GM19043 (cell line): ENCODE measurements around the gene PIGX.
A peak's percentile ranks its signal among the peaks of the same experiment; 100 is the strongest.
"Not testable (repeated sequence)": the region's sequence is repeated elsewhere in the genome, so short reads cannot be mapped to it uniquely, and the experiment has no call there.

Experiments
- ATAC-seq: cut with Tn5 transposase; IDR thresholded peaks from one replicate; pipeline ENCODE4 v1.9.1; 2021; ENCODE audit warnings: low read depth; ENCODE audit not compliant: unreplicated experiment

The PIGX gene

DNA sequence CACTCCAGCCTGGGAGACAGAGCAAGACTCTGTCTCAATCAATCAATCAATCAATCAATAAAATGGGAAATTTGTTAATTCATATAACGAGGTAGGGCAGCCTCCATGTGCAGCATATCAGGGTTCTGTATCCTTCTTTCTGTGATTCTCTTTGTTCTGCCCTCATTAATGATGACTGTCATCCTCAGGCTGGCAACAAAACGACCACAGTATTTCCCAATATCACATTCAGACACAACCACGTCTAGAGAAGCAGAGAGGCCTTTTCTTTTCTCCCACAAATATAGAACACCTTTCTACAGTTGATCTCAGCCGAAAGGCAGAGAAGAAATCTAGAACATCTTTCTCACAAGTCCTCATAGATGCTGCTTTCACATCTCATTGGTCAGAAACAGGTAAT lies 11.4 kb upstream of the PIGX start:
- no peak for ATAC-seq

DNA sequence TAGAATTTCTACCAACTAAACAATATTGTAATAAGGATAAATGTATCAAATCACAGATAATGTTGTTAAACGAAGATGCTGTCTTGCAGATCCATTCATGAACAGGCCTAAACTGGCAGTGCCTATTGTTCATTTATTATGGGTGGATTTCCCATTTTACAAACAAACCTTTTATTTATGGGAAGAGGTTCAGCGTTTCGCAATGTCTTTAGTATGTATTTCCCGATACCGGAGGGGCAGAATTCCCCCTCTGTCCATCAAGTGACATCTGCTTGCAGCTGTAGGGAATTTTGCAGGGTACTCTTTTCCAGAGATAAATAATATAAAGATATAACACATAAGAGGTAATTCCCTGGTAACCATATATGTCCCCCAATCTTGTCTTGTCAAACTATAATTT lies 5.8 kb upstream of the PIGX start:
- no peak for ATAC-seq

DNA sequence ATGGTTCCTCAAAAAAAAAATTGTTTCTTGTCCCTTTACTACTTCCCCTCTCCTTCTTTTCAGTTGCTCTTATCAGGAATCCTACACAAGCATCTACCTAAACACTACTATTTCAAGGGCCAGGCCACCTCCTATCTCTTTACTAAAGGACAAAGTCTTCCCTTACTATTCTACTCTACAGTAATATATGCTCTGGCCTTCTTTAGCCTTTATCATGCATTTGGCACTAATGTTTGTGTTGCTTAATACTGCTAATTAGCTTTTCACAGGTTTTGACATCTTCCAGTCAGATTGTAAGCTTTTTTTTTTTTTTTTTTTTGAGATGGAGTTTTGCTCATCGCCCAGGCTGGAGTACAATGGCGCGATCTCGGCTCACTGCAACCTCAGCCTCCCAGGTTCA lies 5.4 kb upstream of the PIGX start:
- ATAC-seq, result no peak

DNA sequence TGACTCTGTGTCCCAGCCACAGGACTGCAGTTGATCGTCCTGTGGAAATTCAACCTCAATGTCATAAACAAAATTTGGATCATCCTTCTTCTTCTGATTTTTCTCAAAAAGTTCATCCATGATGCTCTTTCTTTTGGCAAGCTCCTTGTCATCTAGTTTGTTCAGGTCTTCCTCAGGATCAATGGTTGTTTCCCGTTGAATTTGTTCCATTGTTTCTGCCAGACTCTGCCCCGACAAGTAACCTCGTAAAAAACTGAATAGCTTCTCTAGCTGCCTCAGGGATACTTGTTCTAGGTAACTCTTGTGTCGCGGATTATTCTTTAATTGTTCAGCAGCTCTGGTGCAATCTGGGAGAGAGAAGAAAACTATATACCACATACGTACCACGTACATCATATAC lies 4.6 kb upstream of the PIGX start:
- ATAC-seq, result no peak

DNA sequence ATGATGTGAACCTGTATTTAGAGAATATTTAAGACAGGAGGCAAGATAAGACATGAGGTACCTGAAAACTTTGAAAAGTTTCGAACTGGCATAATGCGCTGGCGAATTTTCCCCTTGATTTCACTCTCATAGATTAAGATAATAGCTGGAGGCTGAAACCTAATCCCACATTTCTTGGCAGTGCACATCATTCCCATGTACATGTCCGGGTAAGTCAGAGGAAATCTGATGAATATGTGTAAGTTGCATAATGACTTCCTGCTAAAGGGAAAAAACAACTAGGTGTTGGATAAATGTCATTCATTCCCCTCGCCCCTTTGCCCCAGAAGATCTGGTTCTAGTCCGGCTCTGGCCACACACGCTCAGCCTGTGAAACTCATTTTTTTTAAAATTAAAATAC lies 3.7 kb upstream of the PIGX start:
- ATAC-seq, result no peak

DNA sequence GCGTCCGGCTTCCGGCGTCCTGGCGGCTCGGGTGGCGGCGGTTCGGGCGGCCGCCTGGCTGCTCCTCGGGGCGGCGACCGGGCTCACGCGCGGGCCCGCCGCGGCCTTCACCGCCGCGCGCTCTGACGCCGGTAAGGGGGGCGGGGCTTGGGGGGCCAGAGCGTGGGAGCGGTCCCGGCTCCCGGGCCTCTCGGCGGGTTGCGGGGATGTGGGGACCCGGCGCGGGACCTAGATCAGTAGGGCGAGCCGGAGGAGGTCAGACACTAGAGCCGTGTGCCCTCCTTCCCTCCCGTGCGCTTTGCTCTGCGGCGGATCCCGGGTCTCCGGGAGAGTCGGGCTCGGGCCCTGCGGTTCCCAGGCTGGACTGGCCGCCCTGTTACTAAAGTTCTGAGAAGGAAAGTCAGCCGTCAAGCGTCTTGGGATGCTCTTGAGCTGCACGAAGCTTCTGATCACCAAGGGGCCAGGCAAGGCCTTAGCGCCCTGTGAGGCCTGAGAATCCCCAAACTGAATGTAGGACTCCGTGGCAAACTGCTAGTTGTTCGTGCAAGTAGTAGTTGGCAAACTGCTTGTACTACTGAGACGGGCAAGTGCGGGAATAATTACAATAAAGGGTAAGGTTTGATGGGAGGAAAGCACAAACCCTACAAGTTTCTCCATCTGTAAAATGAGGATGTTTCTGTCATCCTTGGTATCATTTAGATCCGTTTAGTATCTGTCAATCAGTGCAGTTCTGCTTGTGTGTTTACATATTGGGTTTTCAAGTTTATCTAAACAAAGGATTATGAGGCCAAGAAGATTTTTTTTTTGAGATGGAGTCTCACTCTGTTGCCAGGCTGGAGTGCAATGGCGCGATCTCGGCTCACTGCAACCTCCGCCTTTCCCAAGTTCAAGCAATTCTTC lies 587 bp downstream of the PIGX start:
- peak; percentile 27 for ATAC-seq

DNA sequence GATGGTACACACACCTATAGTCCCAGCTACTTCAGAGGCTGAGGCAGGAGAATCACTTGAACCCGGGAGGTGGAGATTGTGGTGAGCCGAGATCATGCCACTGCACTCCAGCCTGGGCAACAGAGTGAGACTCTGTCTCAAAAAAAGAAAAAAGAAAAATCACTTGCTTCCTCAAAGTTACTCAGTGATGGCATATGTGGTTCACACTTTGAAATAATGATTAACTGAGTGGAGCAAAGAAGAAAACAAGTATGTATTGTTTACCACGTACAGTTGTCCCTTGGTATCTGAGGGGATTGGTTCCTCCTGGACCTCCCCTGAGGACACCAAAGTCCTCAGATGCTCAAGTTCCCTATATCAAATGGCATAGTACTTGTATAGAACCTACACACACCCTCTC lies 5.0 kb downstream of the PIGX start:
- peak; percentile 76 for ATAC-seq

DNA sequence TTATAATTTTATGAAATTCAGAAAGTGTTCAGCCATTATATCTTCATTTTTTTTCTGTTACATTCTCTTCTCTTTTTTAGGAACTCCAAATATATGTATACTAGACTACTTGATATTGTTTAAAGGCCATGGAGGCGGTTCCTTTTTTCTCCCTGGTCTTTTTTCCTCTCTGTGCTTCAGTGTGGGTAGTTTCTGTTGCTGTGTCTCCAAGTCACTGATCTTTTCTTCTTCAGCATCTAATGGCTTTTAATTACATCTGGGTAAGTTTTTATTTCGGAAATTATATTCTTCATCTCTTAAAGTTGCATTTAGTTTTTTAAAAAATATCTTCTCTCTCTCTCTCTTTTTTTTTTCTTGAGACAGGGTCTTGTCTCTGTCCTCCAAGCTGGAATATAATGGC lies 8.9 kb downstream of the PIGX start:
- no peak for ATAC-seq

DNA sequence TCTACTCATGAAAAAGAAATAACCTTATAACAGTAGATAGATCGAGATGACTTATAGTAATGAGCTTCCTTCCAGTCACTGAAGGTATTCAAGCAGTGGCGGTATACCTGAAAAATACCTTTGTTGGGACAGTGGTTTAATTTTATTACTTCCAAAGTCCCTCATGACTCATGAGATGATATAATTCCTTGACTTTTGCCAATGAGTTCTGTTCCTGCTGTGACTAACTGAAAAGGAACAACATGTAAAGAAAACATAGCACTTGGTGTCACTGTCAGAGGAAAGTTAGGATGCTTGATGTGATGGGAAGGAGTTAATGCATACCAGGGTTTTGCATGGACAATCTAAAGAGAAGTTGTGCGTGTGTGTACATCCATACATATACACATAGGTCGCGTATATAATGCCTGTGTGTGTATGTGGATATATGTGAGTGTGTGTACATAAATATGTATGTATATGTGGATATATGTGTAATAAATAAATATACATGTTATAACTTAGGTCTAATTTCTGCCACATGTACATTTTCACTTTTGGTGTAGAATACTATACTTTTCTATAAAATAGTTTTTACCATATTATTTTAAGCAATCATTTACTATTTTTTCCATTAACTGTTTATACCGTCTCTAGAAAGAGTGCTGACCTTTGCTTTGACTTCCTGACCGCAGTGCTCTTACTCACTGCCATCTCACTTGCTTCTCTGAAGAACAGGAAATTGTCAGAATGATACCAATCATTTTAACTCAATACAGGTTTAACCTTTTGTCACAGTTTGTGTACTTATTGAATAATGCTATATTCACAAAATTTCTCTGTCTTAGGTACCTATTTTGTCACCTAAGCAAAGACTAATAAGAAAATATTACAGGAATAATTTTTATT lies 14.9 kb downstream of the PIGX start:
- ATAC-seq, result no peak

DNA sequence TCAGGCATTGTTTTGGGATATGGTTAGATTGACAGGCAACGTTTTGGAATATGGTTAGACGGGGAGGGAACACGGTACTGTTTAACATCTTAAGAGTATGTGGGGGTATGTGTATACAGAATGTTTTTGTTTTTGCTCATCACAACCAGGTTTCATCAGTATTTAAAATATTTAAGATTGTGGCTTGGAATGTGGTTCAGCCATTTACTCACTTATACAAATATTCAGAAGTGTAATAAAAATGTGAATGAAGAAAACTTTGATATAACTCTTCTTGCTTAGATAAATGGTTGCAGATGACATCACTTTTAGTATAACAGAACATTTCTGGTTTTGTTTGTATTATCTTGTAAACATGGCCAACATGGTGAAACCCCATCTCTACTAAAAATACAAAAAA lies 23.6 kb downstream of the PIGX start:
- ATAC-seq, result no peak

DNA sequence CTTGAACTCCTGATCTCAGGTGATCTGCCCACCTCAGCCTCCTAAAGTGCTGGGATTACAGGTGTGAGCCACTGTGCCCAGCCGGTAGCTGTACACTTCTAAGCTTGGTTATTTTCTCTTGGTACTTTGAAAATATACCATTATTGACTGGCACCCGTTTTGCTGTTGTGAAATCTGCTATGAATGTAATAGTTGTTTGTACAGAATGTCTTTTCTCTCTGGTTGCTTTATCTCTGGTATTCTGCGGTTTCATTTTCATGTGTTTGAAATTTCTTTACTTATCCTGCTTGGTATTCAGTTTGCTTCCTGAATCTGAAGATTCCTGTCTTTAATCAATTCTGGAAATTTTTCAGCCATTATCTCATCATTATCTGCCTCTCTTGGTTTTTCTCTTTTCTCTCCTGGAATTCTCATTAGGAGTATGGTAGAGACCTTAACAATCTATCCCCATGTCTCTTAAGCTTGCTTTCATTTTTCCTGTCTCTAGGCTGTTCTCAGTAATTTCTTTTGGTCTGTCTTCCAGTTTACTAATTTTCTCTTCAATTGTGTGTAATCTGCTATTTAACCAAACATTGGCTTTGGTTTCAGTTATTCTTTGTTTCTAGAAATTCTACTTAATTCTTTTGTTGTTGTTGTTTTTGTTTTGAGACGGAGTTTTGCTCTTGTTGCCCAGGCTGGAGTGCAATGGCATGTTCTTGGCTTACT lies 24.6 kb downstream of the PIGX start:
- no peak for ATAC-seq

DNA sequence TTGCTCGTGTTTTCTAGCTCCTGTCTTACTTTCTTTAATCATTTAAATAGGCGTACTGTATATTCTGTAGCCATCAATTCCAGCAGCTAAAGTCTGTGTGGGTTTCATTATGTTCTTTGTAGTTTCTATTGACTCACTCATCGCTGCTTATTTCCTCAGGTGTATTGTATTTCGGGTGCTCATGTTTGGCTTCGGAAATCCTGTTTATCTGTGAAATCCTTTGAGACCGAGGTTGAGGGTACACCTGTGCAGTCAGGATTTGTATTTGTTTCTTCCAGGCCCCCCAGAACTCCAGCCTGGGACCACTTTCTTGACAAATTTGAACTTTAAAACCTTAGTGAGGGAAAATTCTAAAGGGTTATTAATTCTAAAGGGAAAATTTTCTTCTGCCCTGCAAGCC lies 25.5 kb downstream of the PIGX start:
- ATAC-seq, result no peak

DNA sequence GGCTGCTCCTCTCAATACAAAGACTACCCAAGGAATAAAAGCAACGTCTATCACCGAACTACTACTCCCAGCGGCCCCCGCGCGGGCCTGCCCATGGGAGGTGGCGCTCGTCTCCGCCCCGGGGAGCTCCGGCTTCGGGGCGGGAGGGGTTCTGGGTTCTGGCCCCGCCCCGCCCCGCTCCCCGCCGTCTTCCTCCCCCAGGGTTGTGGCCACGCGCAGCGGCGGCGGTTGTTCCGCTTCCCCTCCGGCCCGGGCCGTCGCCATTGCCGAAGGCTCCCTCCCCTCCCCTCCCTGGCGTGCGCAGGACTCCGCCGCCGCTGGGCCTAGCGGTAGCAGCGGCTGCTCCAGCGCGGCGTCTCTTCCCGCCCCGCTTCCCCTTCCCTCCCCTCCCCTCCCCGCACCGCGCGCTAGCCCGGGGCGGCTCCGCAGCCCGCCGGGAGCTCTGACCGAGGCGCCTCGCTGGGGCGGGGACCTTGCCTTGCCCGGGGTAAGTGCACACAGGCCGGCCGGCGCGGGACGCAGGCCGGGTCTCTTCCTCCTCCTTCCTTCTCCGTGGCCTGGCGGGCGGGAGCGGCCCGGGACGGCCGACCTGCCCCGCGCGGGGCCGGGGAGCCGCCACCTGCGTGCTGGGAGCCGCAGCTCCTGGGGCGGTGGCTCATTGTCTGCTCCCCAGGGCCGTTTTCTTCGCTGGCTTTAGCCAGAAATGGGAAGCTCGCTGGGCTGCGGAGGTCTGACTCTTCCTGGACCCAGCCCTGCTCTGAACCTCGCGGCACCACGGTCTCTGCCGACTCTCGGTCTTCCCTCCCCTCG lies 27.7 kb downstream of the PIGX start, which contains the start of gene PAK2:
PAK2 (plus strand) TSS at position 187 of the 810 bp plus-strand sequence. CDS start 42,790 bp downstream, outside the sequence.
- peak; percentile 80 for ATAC-seq

DNA sequence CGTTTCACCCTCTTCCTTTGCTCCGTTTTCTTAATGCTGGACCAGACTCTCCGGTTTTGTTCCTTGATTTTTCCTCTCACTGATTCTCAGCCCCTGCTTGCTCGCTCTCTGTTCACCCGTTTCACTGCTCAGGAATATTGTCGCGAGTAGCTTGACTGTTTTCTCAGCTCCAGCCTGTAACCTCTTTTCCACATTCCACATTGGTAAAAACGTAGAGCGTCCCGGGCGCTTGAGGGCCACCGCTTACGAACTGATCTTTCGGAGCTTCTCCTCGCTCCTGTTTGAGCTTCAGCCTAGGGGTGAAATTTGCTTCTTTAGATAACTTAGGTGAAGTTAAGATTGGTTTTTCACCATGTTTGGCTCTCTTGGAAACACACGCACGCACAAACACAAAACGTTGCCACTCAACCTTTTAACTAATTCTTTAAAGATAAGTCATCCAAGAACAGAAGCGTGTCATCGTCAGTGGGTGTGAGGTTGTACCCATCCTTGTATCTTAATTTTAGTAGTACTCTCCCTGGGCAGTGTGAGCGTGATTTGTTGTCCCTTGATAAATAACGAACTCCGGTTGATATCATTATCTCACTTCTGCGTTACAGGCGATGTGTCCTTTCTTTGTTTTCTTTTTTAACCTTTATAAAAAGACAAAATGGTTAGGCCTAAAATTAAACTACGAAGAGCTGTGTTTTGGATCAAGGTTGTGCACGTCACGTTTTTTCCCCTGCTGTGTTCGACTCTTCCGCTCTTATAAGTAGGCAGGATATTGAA lies 28.5 kb downstream of the PIGX start:
- no peak for ATAC-seq

DNA sequence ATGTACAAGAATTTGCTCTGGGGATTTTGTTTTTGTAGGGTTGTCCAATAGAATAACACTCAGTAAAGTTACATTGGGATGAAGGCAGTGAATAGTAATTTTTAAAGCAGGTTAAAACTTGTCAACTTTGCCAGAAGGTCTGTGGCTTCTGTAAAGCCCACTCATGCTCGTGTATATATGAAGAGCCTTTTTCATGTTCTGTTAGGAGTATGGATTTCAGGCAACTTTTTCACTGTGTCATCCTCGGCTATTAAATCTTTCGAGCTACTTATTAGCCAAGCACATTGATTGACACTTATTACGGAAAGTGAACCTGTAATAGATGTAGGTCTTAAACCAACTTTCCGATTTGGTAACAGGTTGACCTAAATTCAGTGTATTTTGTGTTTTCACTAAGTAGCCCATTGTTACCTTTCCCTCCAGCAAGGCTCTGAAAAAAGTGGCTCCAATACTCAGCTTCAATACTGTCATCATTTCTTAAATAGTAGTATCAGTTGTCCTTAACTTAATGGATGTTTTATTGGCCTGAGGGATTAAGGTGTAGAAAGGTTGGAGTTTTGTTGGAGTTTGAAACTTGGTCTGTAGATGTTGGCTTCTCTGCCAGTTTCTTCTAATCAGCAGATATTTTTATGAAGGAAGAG lies 29.2 kb downstream of the PIGX start:
- no peak for ATAC-seq

DNA sequence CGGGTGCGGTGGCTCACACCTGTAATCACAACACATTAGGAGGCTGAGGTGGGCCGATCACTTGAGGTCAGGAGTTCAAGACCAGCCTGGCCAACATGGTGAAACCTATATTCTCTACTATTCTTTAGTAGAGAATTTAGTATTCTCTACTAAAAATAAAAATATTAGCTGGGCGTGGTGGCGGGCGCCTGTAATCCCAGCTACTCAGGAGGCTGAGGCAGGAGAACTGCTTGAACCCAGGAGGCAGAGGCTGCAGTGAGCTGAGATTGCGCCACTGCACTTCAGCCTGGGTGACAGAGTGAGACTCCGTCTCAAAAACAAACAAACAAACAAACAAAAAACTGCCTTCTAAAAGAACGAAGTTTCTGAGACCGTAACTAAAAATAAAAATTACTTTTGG lies 31.4 kb downstream of the PIGX start:
- ATAC-seq, result not testable (repeated sequence)

DNA sequence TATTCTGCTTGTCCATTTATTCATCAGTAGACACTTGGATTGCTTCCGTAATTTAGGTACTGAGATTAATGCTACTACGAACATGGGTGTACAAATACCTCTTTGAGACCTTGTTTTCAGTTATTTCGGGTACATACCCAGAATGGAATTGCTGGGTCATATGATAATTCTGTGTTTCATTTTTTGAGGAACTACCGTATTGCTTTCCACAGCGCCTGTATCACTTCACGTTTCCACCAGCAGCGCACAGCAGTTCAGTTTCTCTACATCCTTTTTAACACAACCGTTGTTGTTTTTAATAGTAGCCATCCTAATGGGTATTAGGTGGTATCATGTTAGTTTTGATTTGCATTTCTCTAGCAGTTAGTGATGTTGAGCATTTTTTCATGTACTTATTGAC lies 36.9 kb downstream of the PIGX start:
- ATAC-seq, result no peak

DNA sequence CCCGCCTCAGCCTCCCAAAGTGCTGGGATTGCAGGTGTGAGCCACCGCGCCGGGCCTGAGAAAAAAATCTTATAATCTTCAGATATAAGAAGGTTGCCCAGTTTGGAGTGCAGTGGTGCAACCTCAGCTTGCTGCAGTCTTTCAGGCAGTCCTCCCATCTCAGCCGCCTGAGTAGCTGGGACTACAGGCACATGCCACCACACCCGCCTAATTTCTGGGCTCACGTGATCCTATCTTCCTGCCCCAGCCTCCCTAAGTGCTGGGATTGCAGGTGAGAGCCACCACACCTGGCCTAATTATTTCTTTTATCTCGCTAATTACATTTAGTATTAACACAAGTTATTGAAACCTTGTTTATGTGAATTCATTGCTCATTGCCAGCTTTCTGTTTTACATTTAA lies 41.0 kb downstream of the PIGX start:
- ATAC-seq, result no peak
